Thoracic aorta (tissue), 2 donors: Measurements from ENCODE around the gene RBMS3. TPM values are rescaled to one million over a fixed set of nuclear protein-coding genes. Genes with fewer than 3 reads are reported as not detected.

Experiments
- ATAC-seq: fragments of 150-250 bp; one replicate; pipeline ENCODE4 v1.8.0; 2017; ENCODE audit warnings: low read depth; ENCODE audit not compliant: insufficient number of reproducible peaks, low FRiP score
- DNase-seq: peaks from one replicate; pipeline ENCODE4 v3.0.0-alpha.2; 2020; ENCODE audit warnings: low spot score
- H3K27ac ChIP-seq, 2 donors: fragments of 200-600 bp; sonication (generic); 1 replicate in 1 of 2; 2 replicates in 1 of 2; pipeline ENCODE4 v1.5.1; 2016; ENCODE audit warnings: mild to moderate bottlenecking in 2 of 2, moderate library complexity in 2 of 2
- H3K27me3 ChIP-seq: fragments of 200-600 bp; sonication (generic); replicated peaks from 2 replicates; pipeline ENCODE4 v1.6.0; 2016; ENCODE audit warnings: mild to moderate bottlenecking; ENCODE audit not compliant: insufficient read depth
- H3K36me3 ChIP-seq: fragments of 200-600 bp; sonication (generic); one replicate; pipeline ENCODE4 v1.5.1; 2016
- H3K4me1 ChIP-seq, 2 donors: fragments of 200-600 bp; sonication (generic); 1 replicate in 1 of 2; 2 replicates in 1 of 2; pipeline versions ENCODE4 v1.5.1 to v1.6.0; 2016; ENCODE audit warnings: low read depth in 2 of 2, mild to moderate bottlenecking in 1 of 2; ENCODE audit not compliant: control insufficient read depth in 1 of 2
- H3K4me3 ChIP-seq: fragments of 200-600 bp; sonication (generic); 2 replicates; pipeline ENCODE4 v1.5.1; 2016; ENCODE audit warnings: mild to moderate bottlenecking
- H3K9me3 ChIP-seq: fragments of 200-600 bp; sonication (generic); 2 replicates; pipeline ENCODE4 v1.5.1; 2016
- total RNA-seq, 2 donors: library from RNA; depleted of rRNA; stranded (reverse); fragments of >200 nt; gene quantifications; one replicate each; pipeline versions ENCODE4 v1.1.0 to v1.2.3, GENCODE V29; 2016
- TF ChIP-seq, protein P1 (sequence below): fragments of 200-600 bp; sonication (generic); IDR thresholded peaks from one replicate; pipeline ENCODE4 v1.5.1; 2019; ENCODE audit warnings: antibody characterized with exemption

RBMS3 gene
- total RNA-seq, 2 donors from 2014 or later = 149 to 186 TPM

DNA sequence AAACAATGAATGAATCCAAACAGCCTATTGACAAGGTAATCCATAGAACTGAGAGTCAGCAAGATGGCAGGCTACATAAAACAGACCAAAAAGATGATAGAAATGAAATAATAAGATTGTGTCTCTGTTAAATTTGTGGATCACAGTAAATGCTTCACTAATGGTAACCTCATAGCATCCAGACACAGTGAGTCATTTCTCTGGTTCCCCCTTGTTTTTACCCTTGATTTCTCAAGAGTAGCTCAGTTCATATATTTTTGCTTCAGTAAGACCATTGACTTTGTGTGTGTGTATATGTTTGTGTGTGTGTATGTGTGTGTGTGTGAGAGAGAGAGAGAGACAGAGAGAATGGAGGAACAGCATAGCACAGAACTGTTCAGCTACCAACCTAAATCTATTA is 546.9 kb downstream of the RBMS3 start:
- Histone ChIP-seq H3K27me3 (no peaks in the 10 kb centered on the region), H3K4me3 (no peak overlapping the region), H3K4me1 (peaks cover 7 to 34% of the 10 kb centered on the region in 2 donors), H3K36me3 (no peaks in the 10 kb centered on the region), H3K27ac (no peak overlapping the region), H3K9me3 (no peaks in the 10 kb centered on the region)
- no peak for DNase-seq
- ATAC-seq = no peak
- TF ChIP-seq, protein P1, sequence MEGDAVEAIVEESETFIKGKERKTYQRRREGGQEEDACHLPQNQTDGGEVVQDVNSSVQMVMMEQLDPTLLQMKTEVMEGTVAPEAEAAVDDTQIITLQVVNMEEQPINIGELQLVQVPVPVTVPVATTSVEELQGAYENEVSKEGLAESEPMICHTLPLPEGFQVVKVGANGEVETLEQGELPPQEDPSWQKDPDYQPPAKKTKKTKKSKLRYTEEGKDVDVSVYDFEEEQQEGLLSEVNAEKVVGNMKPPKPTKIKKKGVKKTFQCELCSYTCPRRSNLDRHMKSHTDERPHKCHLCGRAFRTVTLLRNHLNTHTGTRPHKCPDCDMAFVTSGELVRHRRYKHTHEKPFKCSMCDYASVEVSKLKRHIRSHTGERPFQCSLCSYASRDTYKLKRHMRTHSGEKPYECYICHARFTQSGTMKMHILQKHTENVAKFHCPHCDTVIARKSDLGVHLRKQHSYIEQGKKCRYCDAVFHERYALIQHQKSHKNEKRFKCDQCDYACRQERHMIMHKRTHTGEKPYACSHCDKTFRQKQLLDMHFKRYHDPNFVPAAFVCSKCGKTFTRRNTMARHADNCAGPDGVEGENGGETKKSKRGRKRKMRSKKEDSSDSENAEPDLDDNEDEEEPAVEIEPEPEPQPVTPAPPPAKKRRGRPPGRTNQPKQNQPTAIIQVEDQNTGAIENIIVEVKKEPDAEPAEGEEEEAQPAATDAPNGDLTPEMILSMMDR = no peak

DNA sequence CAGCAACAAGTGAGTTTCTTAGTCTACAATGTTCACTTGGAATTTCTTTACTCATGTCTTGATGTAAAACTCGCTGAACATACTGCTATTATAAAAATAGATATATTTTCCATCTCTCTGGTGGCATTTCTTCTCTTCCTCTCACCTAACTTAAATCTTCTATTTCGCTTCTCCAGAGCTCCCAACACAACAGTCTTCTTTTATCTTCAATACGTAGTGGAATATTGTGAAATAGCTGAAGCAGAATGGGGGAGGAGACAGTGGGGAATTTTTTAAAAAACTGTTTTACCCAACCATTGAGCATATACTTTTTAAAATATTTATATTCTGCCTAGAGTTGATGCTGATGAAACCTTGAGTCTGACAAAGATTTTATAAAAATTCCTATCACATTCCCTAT is 548.5 kb downstream of the RBMS3 start:
- DNase-seq = no peak
- Histone ChIP-seq H3K27ac (peak overlapping the region in 1 of 2 donors; percentile 8), H3K36me3 (no peaks in the 10 kb centered on the region), H3K9me3 (no peaks in the 10 kb centered on the region), H3K4me3 (peak overlapping the region; percentile 17), H3K4me1 (peaks cover 7 to 34% of the 10 kb centered on the region in 2 donors), H3K27me3 (no peaks in the 10 kb centered on the region)
- no peak for ATAC-seq
- TF ChIP-seq, protein P1 = no peak

DNA sequence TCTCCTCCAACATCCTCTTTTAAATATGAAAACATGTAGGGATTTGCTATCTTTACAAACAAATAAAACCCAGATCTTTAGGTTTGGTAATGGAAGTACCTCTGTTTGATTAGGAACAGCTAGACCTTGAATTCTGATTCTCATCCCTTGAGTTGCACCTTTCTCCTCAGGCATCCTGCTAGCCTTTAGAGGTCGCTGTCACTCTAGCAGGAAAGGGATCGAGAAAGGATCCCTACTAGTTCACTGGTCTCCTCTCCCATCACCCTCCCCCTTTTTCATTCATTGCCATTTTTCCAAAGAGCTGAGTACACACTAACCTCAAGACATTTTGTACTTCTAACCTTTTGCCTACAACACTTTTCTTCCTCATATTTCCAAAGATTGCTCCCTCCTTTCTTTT is 569.8 kb downstream of the RBMS3 start:
- H3K9me3 ChIP-seq = no peaks in the 10 kb centered on the region
- no peak for ATAC-seq
- H3K4me3 ChIP-seq = no peak overlapping the region
- H3K36me3 ChIP-seq = no peaks in the 10 kb centered on the region
- H3K27me3 ChIP-seq = no peaks in the 10 kb centered on the region
- DNase-seq = no peak
- TF ChIP-seq, protein P1 = no peak
- no peak overlapping the region for H3K27ac ChIP-seq
- peaks cover 11 to 32% of the 10 kb centered on the region in 2 donors for H3K4me1 ChIP-seq

DNA sequence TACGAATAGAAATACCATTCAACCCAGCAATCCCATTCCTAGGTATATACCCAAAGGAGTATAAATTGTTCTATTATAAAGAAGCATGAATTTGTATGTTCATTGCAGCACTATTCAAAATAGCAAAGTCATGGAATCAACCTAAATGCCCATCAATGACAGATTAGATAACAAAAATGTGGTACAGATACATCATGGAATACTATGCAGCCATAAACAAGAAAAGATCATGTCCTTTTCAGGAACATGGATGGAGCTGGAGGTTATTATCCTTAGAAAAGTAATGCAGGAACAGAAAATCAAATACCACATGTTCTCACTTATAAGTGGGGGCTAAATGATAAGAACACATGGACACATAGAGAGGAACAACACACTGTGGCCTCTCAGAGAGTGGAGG is 571.9 kb downstream of the RBMS3 start:
- no peaks in the 10 kb centered on the region for H3K9me3 ChIP-seq
- ATAC-seq (no peak), DNase-seq (no peak)
- H3K4me3 ChIP-seq = no peak overlapping the region
- no peaks in the 10 kb centered on the region for H3K36me3 ChIP-seq
- peaks cover 7 to 21% of the 10 kb centered on the region in 2 donors for H3K4me1 ChIP-seq
- H3K27ac ChIP-seq = no peak overlapping the region
- no peaks in the 10 kb centered on the region for H3K27me3 ChIP-seq
- TF ChIP-seq, protein P1 = no peak

DNA sequence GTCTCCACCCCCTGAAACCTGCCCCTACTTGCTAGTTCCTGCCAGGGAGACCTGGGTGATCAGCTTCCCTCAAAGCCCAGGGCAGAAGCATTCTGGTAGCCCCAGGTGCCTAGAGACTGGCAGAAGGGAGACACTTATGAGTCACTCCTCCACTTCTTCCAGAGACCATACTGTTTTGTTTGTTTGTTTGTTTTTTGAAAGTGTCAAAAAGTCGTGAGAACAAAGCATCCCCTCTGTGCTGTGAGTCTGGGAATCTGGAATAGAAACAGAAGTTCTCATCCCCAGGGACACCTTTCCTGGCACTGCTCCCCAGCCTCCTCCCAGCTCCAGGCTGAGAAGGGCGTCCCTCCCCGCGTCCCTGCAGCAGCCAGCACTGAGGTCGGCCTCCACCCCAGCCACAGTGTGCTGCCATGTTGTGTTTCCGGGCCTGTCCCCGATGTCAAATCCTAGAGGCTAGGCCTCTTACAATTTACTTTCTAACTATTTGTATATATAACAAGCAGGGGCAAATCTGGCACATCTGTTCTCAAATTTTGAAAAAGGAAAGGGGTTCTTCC is 573.0 kb downstream of the RBMS3 start:
- TF ChIP-seq, protein P1 = no peak
- Histone ChIP-seq H3K27ac (no peak overlapping the region), H3K36me3 (no peaks in the 10 kb centered on the region), H3K27me3 (no peaks in the 10 kb centered on the region), H3K4me3 (no peak overlapping the region), H3K4me1 (peaks cover 7 to 33% of the 10 kb centered on the region in 2 donors), H3K9me3 (no peaks in the 10 kb centered on the region)
- ATAC-seq (no peak), DNase-seq (no peak)
